GM21367 (cell line): Measurements from ENCODE around the gene HOXD4.

Experiments
- ATAC-seq: cut with Tn5 transposase; IDR thresholded peaks from one replicate; pipeline ENCODE4 v1.9.1; 2021; ENCODE audit not compliant: unreplicated experiment

Gene HOXD4

GRCh38 chr2:176114120-176114929 lies 37.0 kb upstream of the HOXD4 start:
- no peak for ATAC-seq

DNA sequence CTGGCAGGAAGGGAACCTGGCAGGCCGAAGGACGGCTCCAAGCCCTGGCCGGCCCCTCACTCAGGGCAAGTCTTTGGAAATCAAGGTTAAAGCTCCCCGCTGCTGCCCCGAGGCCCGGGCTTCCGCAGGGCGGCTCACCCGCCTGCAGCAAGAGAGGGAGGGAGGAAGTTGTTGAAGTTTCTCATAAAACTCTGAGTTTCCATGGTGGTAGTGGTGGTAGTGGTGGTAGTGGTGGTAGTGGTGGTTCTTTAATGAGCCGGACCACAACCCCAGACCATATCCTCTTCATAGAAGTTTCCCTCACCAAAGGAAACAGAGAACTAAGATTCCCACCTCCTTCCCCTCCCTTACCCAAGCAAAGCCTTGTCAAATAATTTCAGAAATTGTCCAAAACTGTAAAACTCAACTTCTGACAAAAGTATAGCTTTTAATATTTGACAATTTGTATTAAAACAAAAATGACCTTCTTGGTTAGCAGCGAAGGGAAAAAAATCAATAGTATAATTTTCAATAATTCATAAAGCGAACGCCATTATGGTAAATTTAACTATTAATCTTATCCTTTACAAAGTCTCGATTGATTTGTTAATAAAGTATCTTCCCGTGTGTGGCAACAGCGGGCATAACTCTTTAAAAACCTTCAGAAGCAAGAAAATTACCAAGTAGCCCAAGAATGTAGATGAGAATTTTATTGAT lies 36.3 kb upstream of the HOXD4 start:
- ATAC-seq = no peak

GRCh38 chr2:176115883-176116813 lies 35.2 kb upstream of the HOXD4 start, which contains the start of gene HOXD10:
Gene HOXD10, plus strand, starts transcription at chr2:176116778. Its CDS starts 56 bp downstream, at chr2:176116834.
- ATAC-seq = no peak

DNA sequence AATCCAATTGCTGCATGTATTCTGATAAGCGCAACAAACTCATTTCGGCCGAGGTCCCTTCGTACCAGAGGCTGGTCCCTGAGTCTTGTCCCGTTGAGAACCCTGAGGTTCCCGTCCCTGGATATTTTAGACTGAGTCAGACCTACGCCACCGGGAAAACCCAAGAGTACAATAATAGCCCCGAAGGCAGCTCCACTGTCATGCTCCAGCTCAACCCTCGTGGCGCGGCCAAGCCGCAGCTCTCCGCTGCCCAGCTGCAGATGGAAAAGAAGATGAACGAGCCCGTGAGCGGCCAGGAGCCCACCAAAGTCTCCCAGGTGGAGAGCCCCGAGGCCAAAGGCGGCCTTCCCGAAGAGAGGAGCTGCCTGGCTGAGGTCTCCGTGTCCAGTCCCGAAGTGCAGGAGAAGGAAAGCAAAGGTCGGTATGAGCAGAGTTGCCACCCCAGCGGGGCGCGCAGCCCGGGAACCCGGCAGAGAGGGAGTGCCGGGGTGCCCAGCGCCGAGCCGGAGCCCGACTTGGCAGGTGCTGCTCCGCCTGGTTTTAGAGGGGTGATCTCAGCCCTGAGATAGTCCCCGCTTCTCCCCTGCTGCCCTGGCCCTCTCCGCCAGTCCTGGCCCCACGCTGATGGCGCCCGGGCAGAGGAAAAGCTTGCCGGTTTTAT lies 34.1 kb upstream of the HOXD4 start:
- no peak for ATAC-seq

DNA sequence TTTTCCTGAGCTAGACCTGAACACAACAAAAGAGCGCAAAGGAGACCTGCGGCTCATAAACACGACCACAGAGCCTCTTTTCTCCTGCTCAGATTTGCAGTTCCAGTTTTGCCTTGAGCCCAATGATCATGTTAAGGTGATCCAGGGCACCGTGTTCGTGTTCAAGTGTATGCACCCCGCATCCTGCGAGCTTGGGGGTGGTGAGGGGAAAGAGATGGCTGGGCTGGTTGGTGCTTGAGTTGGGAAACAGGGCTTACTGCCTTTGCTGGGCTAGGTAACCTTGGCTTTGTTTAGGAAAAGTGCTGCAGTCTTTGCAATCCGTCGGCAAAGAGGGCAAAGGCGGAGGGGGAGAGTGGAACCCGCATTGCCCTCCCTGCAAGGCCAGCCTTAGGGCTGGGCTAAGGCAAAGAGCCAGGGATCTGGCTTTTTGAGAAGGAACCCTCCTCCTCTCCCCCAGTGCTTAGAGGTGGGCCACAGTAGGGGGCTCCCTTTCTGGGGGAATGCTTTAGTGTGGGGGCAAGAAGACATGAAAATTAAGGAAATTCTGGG lies 33.5 kb upstream of the HOXD4 start:
- ATAC-seq = no peak

- no peak for ATAC-seq
Measured at GRCh38 chr2:176118601-176119339, 32.6 kb upstream of the HOXD4 start.

- no peak for ATAC-seq
Measured at GRCh38 chr2:176120364-176121189, 30.8 kb upstream of the HOXD4 start.

- no peak for ATAC-seq
Measured at GRCh38 chr2:176121190-176122051, 29.9 kb upstream of the HOXD4 start.

- no peak for ATAC-seq
Measured at GRCh38 chr2:176122052-176122682, 29.2 kb upstream of the HOXD4 start.

GRCh38 chr2:176122683-176123410 lies 28.5 kb upstream of the HOXD4 start, which contains the start of gene HOXD9:
Gene HOXD9, plus strand, starts transcription at chr2:176122719. Its CDS starts 50 bp downstream, at chr2:176122769.
- no peak for ATAC-seq

DNA sequence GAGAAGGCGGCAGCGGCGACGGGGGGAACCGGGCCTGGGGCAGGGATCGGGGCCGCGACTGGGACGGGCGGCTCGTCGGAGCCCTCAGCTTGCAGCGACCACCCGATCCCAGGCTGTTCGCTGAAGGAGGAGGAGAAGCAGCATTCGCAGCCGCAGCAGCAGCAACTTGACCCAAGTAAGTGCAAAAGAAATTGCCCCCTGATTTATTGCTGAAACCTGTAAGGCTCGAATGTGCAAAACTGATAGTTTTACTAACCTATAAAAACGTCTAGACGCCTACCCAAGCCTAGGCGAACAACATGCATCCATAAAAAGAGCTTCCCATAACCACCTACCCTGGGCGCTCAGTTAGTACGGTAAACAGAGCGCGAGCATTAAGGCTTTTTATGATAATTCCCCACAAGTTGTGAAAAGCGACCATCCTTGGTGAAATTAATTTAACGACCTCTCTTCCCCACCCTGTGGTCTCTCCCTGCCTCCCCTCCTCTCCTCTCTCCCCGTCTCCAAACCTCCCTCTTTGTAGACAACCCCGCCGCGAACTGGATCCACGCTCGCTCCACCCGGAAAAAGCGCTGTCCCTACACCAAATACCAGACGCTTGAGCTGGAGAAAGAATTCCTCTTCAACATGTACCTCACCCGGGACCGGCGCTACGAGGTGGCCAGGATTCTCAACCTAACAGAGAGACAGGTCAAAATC lies 27.8 kb upstream of the HOXD4 start:
- ATAC-seq = no peak

DNA sequence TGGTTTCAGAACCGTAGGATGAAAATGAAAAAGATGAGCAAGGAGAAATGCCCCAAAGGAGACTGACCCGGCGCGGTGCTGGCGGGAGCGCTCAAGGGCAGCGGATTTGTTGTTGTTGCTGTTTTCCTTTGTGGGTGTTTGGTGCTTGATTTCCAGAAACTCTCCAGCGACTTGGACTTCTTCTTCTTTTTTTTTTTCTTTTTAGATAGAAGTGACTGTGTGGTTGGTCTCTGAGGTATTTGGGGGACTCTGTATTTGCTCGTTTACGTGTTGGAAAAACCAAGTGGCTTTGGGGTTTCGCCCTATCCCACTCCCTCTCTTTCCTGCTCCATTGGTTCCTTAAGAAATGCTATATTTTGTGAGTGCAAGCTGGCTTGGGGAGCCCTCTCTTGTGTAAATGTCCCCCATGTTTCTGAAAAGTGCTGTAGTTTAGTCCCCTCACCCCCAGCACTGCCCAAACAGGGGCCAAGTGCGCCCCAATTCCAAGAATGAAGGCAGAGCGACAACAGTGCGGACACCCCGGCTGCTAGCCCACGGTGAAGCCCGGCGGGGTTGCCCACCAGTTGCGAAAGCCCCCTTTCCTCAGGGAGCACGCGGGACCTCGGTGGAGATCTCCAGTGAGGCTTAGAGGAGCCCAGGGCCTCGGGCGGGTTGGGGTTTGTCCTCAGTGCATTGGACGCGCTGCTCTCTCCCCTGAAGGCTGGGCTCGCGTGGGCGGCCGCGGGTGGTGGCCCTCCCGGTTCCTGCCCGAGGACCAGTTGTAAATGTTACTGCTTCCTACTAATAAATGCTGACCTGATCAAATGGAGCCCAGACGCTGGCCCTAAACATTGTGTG lies 27.0 kb upstream of the HOXD4 start:
- no peak for ATAC-seq

DNA sequence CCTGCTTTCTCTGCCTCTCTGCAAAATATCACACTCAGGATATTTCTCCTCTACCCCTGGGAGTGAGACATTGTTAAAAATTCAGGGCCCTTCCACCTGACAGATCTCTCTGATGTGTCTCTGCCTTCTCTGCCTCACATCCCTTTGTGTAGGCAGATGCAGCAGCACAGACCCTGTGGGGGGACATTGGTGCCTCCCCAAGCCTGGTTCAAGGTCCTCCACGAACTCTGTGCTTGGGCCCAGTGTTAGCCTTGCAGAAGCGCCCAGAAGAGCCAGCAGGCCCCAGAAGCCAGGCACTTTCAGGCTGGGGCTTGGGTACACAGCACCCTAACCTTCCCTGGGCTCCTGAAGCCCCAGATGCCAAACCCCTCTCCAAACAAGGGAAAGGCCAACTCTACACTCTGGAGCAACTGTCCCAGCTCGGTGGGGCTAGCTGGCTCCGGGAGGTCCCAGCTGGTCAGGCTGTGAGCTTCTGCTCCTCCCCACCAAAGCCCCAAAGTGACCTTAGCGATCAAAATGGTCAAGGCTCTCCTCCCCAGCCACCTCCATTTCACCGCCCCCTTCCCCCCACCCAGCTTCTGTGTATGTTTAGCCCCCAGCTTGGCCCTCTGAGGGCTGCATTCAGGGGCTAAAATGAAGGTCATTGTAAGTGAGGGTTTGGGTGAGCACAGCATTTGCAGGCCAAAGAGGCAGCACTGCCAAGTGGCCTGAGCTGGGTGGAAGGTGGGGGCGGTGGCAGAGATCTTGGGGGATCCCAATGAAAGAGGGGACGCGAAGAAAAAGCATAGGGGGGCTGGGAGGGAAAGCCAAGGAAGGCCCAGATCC lies 26.2 kb upstream of the HOXD4 start:
- no peak for ATAC-seq

DNA sequence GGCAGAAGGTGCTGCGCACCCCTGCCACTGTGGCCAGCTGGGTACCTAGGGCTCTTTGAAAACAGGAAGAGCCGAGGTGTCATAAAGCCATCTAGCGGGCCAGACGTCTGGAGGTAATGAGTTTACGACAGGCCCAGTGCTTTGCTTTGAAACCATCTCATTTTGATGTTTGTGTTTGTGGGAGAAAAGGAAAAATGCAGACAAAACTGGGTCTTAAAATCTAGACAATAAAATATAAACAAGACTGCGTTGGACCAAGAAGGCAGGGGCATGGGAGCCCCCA lies 25.6 kb upstream of the HOXD4 start:
- no peak for ATAC-seq
